Endothelial cell of umbilical vein (primary cell): ENCODE results near the gene FAM163A. TPM values are rescaled to one million over a fixed set of nuclear protein-coding genes. Genes with fewer than 3 reads are reported as not detected.

Experiments used
- BruUV-seq: library from RNA; stranded (reverse); fragments of 400-500 nt; replicated peaks from 2 replicates; lab custom pipeline; 2021; lab: Mats Ljungman, UMichigan
- CTCF ChIA-PET: fragments of 300-600, 350-600 bp; sonication (Branson Sonifier 250); formaldehyde crosslinking; loops from one replicate; lab custom pipeline; 2021; ENCODE audit warnings: antibody characterized with exemption, inconsistent platforms; lab: Charles Lee
- POLR2A ChIA-PET: fragments of 300-600, 350-600 bp; sonication (Branson Sonifier 250); formaldehyde crosslinking; loops from one replicate; lab custom pipeline; 2021; ENCODE audit warnings: antibody characterized with exemption, inconsistent platforms; lab: Charles Lee
- DNase-seq: peaks from one replicate; pipeline ENCODE4 v3.0.0-alpha.2; 2011; ENCODE audit warnings: low read depth, low spot score
- FAIRE-seq: peaks from 2 replicates; lab custom pipeline; 2011; peaks lifted over from hg19 to GRCh38; lab: Jason Lieb, UNC
- H2AFZ ChIP-seq: 2 replicates; pipeline ENCODE4 v1.6.0; 2012; ENCODE audit warnings: low read depth, low read length, control low read depth, inconsistent platforms
- H3K27ac ChIP-seq: 2 replicates; pipeline ENCODE4 v1.5.1; 2011; ENCODE audit warnings: low read depth, mild to moderate bottlenecking, control low read depth, low read length, moderate library complexity; ENCODE audit not compliant: insufficient read depth
- H3K27me3 ChIP-seq, 2 experiments: 2 replicates each; pipeline versions ENCODE4 v1.6.0 to v1.6.1; 2011; ENCODE audit warnings: low read length in 2 of 2, mixed read lengths in 1 of 2; ENCODE audit not compliant: control insufficient read depth in 2 of 2, insufficient read depth in 2 of 2
- H3K36me3 ChIP-seq, 2 experiments: 2 replicates in 1 of 2; 3 replicates in 1 of 2; pipeline ENCODE4 v1.5.1; 2011; ENCODE audit warnings: low read length in 2 of 2, mild to moderate bottlenecking in 1 of 2, moderate library complexity in 1 of 2; ENCODE audit not compliant: control insufficient read depth in 2 of 2, insufficient read depth in 2 of 2; ENCODE audit errors: extremely low read depth in 1 of 2
- H3K4me1 ChIP-seq: 3 replicates; pipeline ENCODE4 v1.5.1; 2011; ENCODE audit warnings: mild to moderate bottlenecking, low read length; ENCODE audit not compliant: control insufficient read depth, insufficient read depth; ENCODE audit errors: extremely low read depth
- H3K4me2 ChIP-seq: 2 replicates; pipeline ENCODE4 v1.6.1; 2011; ENCODE audit warnings: low read length, control low read depth, mixed read lengths; ENCODE audit not compliant: insufficient read depth
- H3K4me3 ChIP-seq, 3 experiments: fragments of 200-600 bp in 1 of 3; sonication (generic), shearing (Covaris generic) in 1 of 3; replicated peaks in 1 of 3; 2 replicates each; pipeline ENCODE4 v1.5.1; 2011 to 2016; ENCODE audit warnings: control low read depth in 3 of 3, low read length in 3 of 3, mild to moderate bottlenecking in 2 of 3, inconsistent platforms in 1 of 3, low read depth in 1 of 3, moderate library complexity in 1 of 3; ENCODE audit not compliant: insufficient read depth in 1 of 3
- H3K79me2 ChIP-seq: 2 replicates; pipeline ENCODE4 v1.6.0; 2012; ENCODE audit warnings: low read length, inconsistent platforms; ENCODE audit not compliant: control insufficient read depth, insufficient read depth
- H3K9ac ChIP-seq: replicated peaks from 2 replicates; pipeline ENCODE3; 2011; ENCODE audit warnings: low read length, control low read depth; ENCODE audit not compliant: insufficient read depth; ENCODE audit errors: extremely low read depth
- H3K9me1 ChIP-seq: replicated peaks from 3 replicates; pipeline ENCODE4 v1.6.0; 2011; ENCODE audit warnings: mild to moderate bottlenecking, low read length; ENCODE audit not compliant: control insufficient read depth, insufficient read depth; ENCODE audit errors: extremely low read depth
- H3K9me3 ChIP-seq: replicated peaks from 2 replicates; pipeline ENCODE4 v1.5.1; 2012; ENCODE audit warnings: low read length, inconsistent platforms; ENCODE audit not compliant: control insufficient read depth, insufficient read depth
- H4K20me1 ChIP-seq: replicated peaks from 2 replicates; pipeline ENCODE3; 2011; ENCODE audit warnings: mild to moderate bottlenecking, low read length; ENCODE audit not compliant: control insufficient read depth, insufficient read depth; ENCODE audit errors: extremely low read depth
- JUN ChIP-seq: IDR thresholded peaks from 2 replicates; pipeline ENCODE4 v1.6.1; 2011; ENCODE audit warnings: borderline replicate concordance, low read depth; ENCODE audit not compliant: insufficient read length, insufficient read depth
- dilution Hi-C: fragments of 300-500 bp; cut with MboI; formaldehyde crosslinking; loops from one replicate; pipeline ENCODE4 v1.15.0; 2019; ENCODE audit warnings: low sequenced_read_pairs; ENCODE audit not compliant: extremely low pct_ligation_motif_present
- intact Hi-C: fragments of 100-400 bp; cut with micrococcal nuclease; formaldehyde crosslinking; loops from one replicate; pipeline ENCODE4 v1.10.0; 2022
- polyA plus RNA-seq, 4 experiments: library from polyadenylated mRNA; depleted of rRNA in 3 of 4; stranded (reverse) in 3 of 4; unstranded in 1 of 4; fragments of >200 nt; gene quantifications; 2 replicates each; pipeline versions ENCODE4 v1.2.1 to v1.2.3, GENCODE V29; 2011 to 2012; ENCODE audit warnings: missing spikeins in 1 of 4
- total RNA-seq: library from RNA; stranded (reverse); gene quantifications from 2 replicates; pipeline ENCODE4 v1.2.3, GENCODE V29; 2021
- TF ChIP-seq, protein P1 (sequence below), 2 donors: IDR thresholded peaks; 1 replicate in 1 of 2; 2 replicates in 1 of 2; pipeline ENCODE4 v1.5.1; 2011; ENCODE audit warnings: low read length in 2 of 2, mild to moderate bottlenecking in 2 of 2, moderate library complexity in 2 of 2, control low read depth in 1 of 2, inconsistent platforms in 1 of 2, low read depth in 1 of 2; ENCODE audit not compliant: insufficient read depth in 1 of 2; ENCODE audit errors: extremely low read depth in 1 of 2

Gene FAM163A
- total and polyA plus RNA-seq, 2 donors (not counting 3 experiments of a cell fraction or from before 2014, with no cell fraction given) = not detected

- no TSS peak for BruUV-seq
- H3K27ac ChIP-seq = no peak overlapping the region
- CTCF ChIA-PET = interaction anchor here (0.5 to 20.1 kb wide), 57 partner anchors 9 to 731 kb away, joined by 3 to 1591 read pairs (median 6); partner anchors contain the start of gene FAM163A
- TF ChIP-seq, protein P1, sequence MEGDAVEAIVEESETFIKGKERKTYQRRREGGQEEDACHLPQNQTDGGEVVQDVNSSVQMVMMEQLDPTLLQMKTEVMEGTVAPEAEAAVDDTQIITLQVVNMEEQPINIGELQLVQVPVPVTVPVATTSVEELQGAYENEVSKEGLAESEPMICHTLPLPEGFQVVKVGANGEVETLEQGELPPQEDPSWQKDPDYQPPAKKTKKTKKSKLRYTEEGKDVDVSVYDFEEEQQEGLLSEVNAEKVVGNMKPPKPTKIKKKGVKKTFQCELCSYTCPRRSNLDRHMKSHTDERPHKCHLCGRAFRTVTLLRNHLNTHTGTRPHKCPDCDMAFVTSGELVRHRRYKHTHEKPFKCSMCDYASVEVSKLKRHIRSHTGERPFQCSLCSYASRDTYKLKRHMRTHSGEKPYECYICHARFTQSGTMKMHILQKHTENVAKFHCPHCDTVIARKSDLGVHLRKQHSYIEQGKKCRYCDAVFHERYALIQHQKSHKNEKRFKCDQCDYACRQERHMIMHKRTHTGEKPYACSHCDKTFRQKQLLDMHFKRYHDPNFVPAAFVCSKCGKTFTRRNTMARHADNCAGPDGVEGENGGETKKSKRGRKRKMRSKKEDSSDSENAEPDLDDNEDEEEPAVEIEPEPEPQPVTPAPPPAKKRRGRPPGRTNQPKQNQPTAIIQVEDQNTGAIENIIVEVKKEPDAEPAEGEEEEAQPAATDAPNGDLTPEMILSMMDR (IDR thresholded peaks at IDR 0.05; ENCODE audit: extremely low read depth in 1 of 2, insufficient read depth in 1 of 2, low read depth in 1 of 2, low read length in 2 of 2) = peak; percentile 84 to 90
- no peak for TF ChIP-seq JUN
- no peak overlapping the region for H2AFZ ChIP-seq
- no peaks in the 10 kb centered on the region for H3K9me3 ChIP-seq
- H3K27me3 ChIP-seq = peaks cover 2 to 10% of the 10 kb centered on the region in 2 experiments
- DNase-seq (peak; percentile 75), FAIRE-seq (peak; percentile 96)
- intact Hi-C loops = loop anchor here (1.0 to 10.0 kb wide), 3 partner anchors 103 to 727 kb away; partner anchors contain the start of genes TDRD5 and TOR3A
- H3K4me2 ChIP-seq = no peak overlapping the region
- H3K9me1 ChIP-seq = no peaks in the 10 kb centered on the region
- no peak overlapping the region for H3K4me3 ChIP-seq
- no peaks in the 10 kb centered on the region for H3K79me2 ChIP-seq
- no peaks in the 10 kb centered on the region for H4K20me1 ChIP-seq
- no peak overlapping the region for H3K9ac ChIP-seq
- no peaks in the 10 kb centered on the region for H3K36me3 ChIP-seq
- dilution Hi-C loops = loop anchor here (5.0 kb wide), 1 partner anchor 97 kb away; no protein-coding TSS in a partner anchor
- POLR2A ChIA-PET = interaction anchor here (0.8 to 1.6 kb wide), 5 partner anchors 100 to 146 kb away, joined by 3 to 6 read pairs (median 3); no protein-coding TSS in a partner anchor
- H3K4me1 ChIP-seq = no peaks in the 10 kb centered on the region
These were observed 66.6 kb downstream of the FAM163A start for GRCh38 chr1:179809506-179810366.
